Left ventricle myocardium inferior (tissue), 1 donor: Measurements from ENCODE around the gene CASP9. TPM values are rescaled to one million over a fixed set of nuclear protein-coding genes. Genes with fewer than 3 reads are reported as not detected.
"Not testable (repeated sequence)": the region's sequence is repeated elsewhere in the genome, so short reads cannot be mapped to it uniquely, and the experiment has no call there.

Source experiments
- DNase-seq: peaks from one replicate; pipeline ENCODE4 v3.0.0-alpha.2; 2020
- H3K27ac ChIP-seq: fragments of 200-600 bp; replicated peaks from 2 replicates; pipeline ENCODE4 v1.8.0; 2021
- H3K27me3 ChIP-seq: fragments of 200-600 bp; 2 replicates; pipeline ENCODE4 v1.8.0; 2021; ENCODE audit warnings: low read depth
- H3K36me3 ChIP-seq: fragments of 200-600 bp; 2 replicates; pipeline ENCODE4 v1.8.0; 2021
- H3K4me1 ChIP-seq: fragments of 200-600 bp; 2 replicates; pipeline ENCODE4 v1.8.0; 2021
- H3K4me3 ChIP-seq: fragments of 200-600 bp; 2 replicates; pipeline ENCODE4 v1.8.0; 2021; ENCODE audit warnings: mild to moderate bottlenecking, moderate library complexity
- H3K9me3 ChIP-seq: fragments of 200-600 bp; replicated peaks from 2 replicates; pipeline ENCODE4 v1.8.0; 2021
- CTCF ChIP-seq: fragments of 200-600 bp; IDR thresholded peaks from 2 replicates; pipeline ENCODE4 v1.8.0; 2021; ENCODE audit warnings: antibody characterized with exemption, mild to moderate bottlenecking, borderline replicate concordance
- intact Hi-C: fragments of 100-400 bp; cut with micrococcal nuclease; formaldehyde crosslinking; loops from one replicate; pipeline ENCODE4 v1.11.0; 2022
- total RNA-seq: library from RNA; stranded (reverse); fragmentation: NEBNext Ultra II Directional; extraction: Animal tissue kit (Norgen Biotek cat#: 25700); gene quantifications from one replicate; pipeline ENCODE4 v1.2.1, GENCODE V29; 2021
- donor health status: DM: no; HTN: yes; CAD: no; lungs with severe emphysema.

The CASP9 gene
- total RNA-seq, 1 donor from 2014 or later, result 14.1 TPM

- Histone ChIP-seq H3K27me3 (no peaks in the 10 kb centered on the region), H3K36me3 (peaks cover 15% of the 10 kb centered on the region), H3K27ac (no peak overlapping the region), H3K4me3 (no peak overlapping the region), H3K9me3 (no peaks in the 10 kb centered on the region), H3K4me1 (peaks cover 20% of the 10 kb centered on the region)
- no peak for TF ChIP-seq CTCF
- no peak for DNase-seq
- intact Hi-C loops, result no loop called here
Observed at GRCh38 chr1:15519625-15520024, 4.4 kb downstream of the CASP9 start.

- H3K36me3 ChIP-seq, result peaks cover 30% of the 10 kb centered on the region
- no peaks in the 10 kb centered on the region for H3K27me3 ChIP-seq
- no peak for DNase-seq
- H3K27ac ChIP-seq, result no peak overlapping the region
- no peaks in the 10 kb centered on the region for H3K9me3 ChIP-seq
- peaks cover 4% of the 10 kb centered on the region for H3K4me1 ChIP-seq
- TF ChIP-seq CTCF, result no peak
- intact Hi-C loops, result no loop called here
- H3K4me3 ChIP-seq, result no peak overlapping the region
Observed at GRCh38 chr1:15515022-15515663, 8.9 kb downstream of the CASP9 start.

GRCh38 chr1:15514557-15514956, 9.5 kb downstream of the CASP9 start:
- H3K36me3 ChIP-seq, result peaks cover 30% of the 10 kb centered on the region
- DNase-seq, H3K27me3 ChIP-seq, H3K9me3 ChIP-seq, H3K4me1 ChIP-seq, H3K27ac ChIP-seq, H3K4me3 ChIP-seq, intact Hi-C loops: not testable (repeated sequence)

GRCh38 chr1:15513919-15514318, 10.1 kb downstream of the CASP9 start:
- Histone ChIP-seq H3K4me1 (no peaks in the 10 kb centered on the region), H3K27me3 (no peaks in the 10 kb centered on the region), H3K27ac (no peak overlapping the region), H3K36me3 (peaks cover 30% of the 10 kb centered on the region), H3K4me3 (no peak overlapping the region), H3K9me3 (no peaks in the 10 kb centered on the region)
- no peak for DNase-seq
- intact Hi-C loops, result no loop called here
- no peak for TF ChIP-seq CTCF

- Histone ChIP-seq H3K4me3 (no peak overlapping the region), H3K4me1 (peaks cover 7% of the 10 kb centered on the region), H3K27ac (no peak overlapping the region), H3K9me3 (no peaks in the 10 kb centered on the region), H3K27me3 (no peaks in the 10 kb centered on the region), H3K36me3 (peaks cover 30% of the 10 kb centered on the region)
- no peak for TF ChIP-seq CTCF
- intact Hi-C loops, result no loop called here
- DNase-seq, result no peak
Observed at GRCh38 chr1:15513192-15513591, 10.8 kb downstream of the CASP9 start.

DNA sequence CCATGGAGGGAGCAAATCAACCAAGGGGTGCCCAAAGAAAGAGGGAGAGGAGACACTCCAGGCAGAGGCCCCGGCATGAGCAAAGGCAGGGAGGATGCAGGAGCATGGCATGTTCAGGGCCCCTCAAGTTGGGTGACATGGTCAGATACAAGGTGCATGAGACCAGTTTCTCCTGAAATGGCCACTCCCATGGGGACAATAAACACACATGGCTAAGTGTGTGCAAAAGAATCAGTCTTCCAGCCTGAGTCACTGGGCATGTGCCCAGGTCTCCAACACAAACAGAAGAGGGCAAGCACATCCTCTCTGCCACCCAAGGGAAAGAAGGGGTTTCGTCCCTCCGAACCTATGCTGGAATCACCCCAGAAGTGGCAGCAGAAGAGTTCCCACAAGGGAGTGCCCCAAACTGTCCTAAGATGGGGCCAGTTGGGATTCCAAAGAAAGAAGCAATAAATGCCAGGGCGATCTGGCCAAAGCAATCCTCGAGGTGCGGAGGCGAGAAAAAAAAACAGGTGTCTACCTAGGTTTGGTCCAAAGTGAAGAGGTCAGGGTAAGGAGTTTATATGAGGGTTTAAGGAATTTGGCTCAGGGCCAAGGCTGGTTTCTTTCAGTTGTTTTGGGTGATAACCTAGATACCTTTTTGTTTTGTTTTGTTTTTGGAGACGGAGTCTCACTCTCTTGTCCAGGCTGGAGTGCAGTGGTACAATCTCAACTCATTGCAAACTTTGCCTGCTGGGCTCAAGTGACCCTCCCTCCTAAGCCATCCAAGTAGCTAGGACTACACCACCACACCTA, 13.2 kb downstream of the CASP9 start:
- no peak for DNase-seq
- intact Hi-C loops, result no loop called here
- Histone ChIP-seq H3K9me3 (no peaks in the 10 kb centered on the region), H3K4me3 (no peak overlapping the region), H3K36me3 (peaks cover 30% of the 10 kb centered on the region), H3K4me1 (peaks cover 23% of the 10 kb centered on the region), H3K27me3 (no peaks in the 10 kb centered on the region), H3K27ac (no peak overlapping the region)
- no peak for TF ChIP-seq CTCF
